ENCODE results near the gene SCG3.

Gene SCG3

GRCh38 chr15:51731549-51732267 lies 50.4 kb downstream of the SCG3 start:
- 42% methylated on average over 5 of the region's 5 CpGs for whole genome bisulfite sequencing
- Histone ChIP-seq H3K36me3 (ENCODE audit: control insufficient read depth in 1 of 2, insufficient read depth in 2 of 2, low read depth in 1 of 2, low read length in 2 of 2) (no peaks in the 10 kb centered on the region), H2BK12ac (ENCODE audit: low read length in 2 of 2) (peak overlapping the region; percentile 51 to 96), H3K27ac (ENCODE audit: low read length, poor library complexity, severe bottlenecking) (no peak overlapping the region), H2AK5ac (ENCODE audit: low read length, severe bottlenecking) (no peak overlapping the region), H2BK15ac (ENCODE audit: low read depth, poor library complexity, severe bottlenecking) (peak overlapping the region; percentile 15), H2BK5ac (ENCODE audit: low read depth, low read length, poor library complexity, severe bottlenecking) (no peak overlapping the region), H4K91ac (ENCODE audit: low read length) (peak overlapping the region; percentile 83), H3K27me3 (ENCODE audit: control insufficient read depth in 1 of 2, insufficient read depth in 1 of 2, low read length in 2 of 2) (peaks cover 0 to 11% of the 10 kb centered on the region in 2 experiments), H3K23ac (ENCODE audit: low read length in 2 of 2) (no peak overlapping the region), H3K9ac (ENCODE audit: low read length) (peak overlapping the region; percentile 18), H3K4me1 (ENCODE audit: control insufficient read depth, insufficient read depth, low read depth, low read length) (peaks cover 5% of the 10 kb centered on the region), H3K4ac (ENCODE audit: low read depth in 1 of 2, low read length in 2 of 2) (peak overlapping the region; percentile 70 to 79), H3K18ac (ENCODE audit: low read depth in 1 of 2, low read length in 2 of 2) (peak overlapping the region; percentile 73 to 78), H3K4me3 (ENCODE audit: insufficient read depth in 1 of 2, low read depth in 1 of 2, low read length in 2 of 2) (peak overlapping the region in 1 of 2 experiments; percentile 42), H3K9me3 (ENCODE audit: control insufficient read depth, low read length) (no peaks in the 10 kb centered on the region), H4K8ac (ENCODE audit: low read length) (peak overlapping the region; percentile 76), H3K79me1 (replicated peaks; ENCODE audit: low read length, poor library complexity, severe bottlenecking) (no peaks in the 10 kb centered on the region), H2AFZ (ENCODE audit: low read depth, low read length) (no peak overlapping the region), H3K14ac (ENCODE audit: low read length in 2 of 2) (no peak overlapping the region), H2BK120ac (ENCODE audit: low read depth, low read length) (peak overlapping the region; percentile 56), H3K4me2 (ENCODE audit: low read length, poor library complexity, severe bottlenecking) (no peak overlapping the region)
- DNase-seq: peak; percentile 95

GRCh38 chr15:51732646-51733045 lies 51.3 kb downstream of the SCG3 start:
- H3K4me1 ChIP-seq (ENCODE audit: control insufficient read depth, insufficient read depth, low read depth, low read length): peaks cover 11% of the 10 kb centered on the region
- no peaks in the 10 kb centered on the region for H3K9me3 ChIP-seq (ENCODE audit: control insufficient read depth, low read length)
- peaks cover 0 to 13% of the 10 kb centered on the region in 2 experiments for H3K27me3 ChIP-seq (ENCODE audit: control insufficient read depth in 1 of 2, insufficient read depth in 1 of 2, low read length in 2 of 2)
- H3K36me3 ChIP-seq (ENCODE audit: control insufficient read depth in 1 of 2, insufficient read depth in 2 of 2, low read depth in 1 of 2, low read length in 2 of 2): peaks cover 0 to 2% of the 10 kb centered on the region in 2 experiments
- H4K91ac ChIP-seq (ENCODE audit: low read length): peak overlapping the region; percentile 59
- no peaks in the 10 kb centered on the region for H3K79me1 ChIP-seq (replicated peaks; ENCODE audit: low read length, poor library complexity, severe bottlenecking)
- no peak overlapping the region for H2AFZ ChIP-seq (ENCODE audit: low read depth, low read length)
- H2BK5ac ChIP-seq (ENCODE audit: low read depth, low read length, poor library complexity, severe bottlenecking): no peak overlapping the region
- 95% methylated on average over 2 of the region's 2 CpGs for WGBS
- H2AK5ac ChIP-seq (ENCODE audit: low read length, severe bottlenecking): no peak overlapping the region
- H3K9ac ChIP-seq (ENCODE audit: low read length): no peak overlapping the region
- H3K4ac ChIP-seq (ENCODE audit: low read depth in 1 of 2, low read length in 2 of 2): peak overlapping the region in 1 of 2 experiments; percentile 49
- peak overlapping the region; percentile 86 for H2BK15ac ChIP-seq (ENCODE audit: low read depth, poor library complexity, severe bottlenecking)
- H3K4me3 ChIP-seq (ENCODE audit: insufficient read depth in 1 of 2, low read depth in 1 of 2, low read length in 2 of 2): no peak overlapping the region
- H2BK120ac ChIP-seq (ENCODE audit: low read depth, low read length): no peak overlapping the region
- H3K27ac ChIP-seq (ENCODE audit: low read length, poor library complexity, severe bottlenecking): no peak overlapping the region
- peak overlapping the region in 1 of 2 experiments; percentile 34 for H3K18ac ChIP-seq (ENCODE audit: low read depth in 1 of 2, low read length in 2 of 2)
- peak overlapping the region; percentile 48 for H4K8ac ChIP-seq (ENCODE audit: low read length)
- no peak for DNase-seq
- H3K23ac ChIP-seq (ENCODE audit: low read length in 2 of 2): no peak overlapping the region
- peak overlapping the region in 1 of 2 experiments; percentile 64 for H3K14ac ChIP-seq (ENCODE audit: low read length in 2 of 2)
- H2BK12ac ChIP-seq (ENCODE audit: low read length in 2 of 2): peak overlapping the region; percentile 37 to 82
- no peak overlapping the region for H3K4me2 ChIP-seq (ENCODE audit: low read length, poor library complexity, severe bottlenecking)

- Histone ChIP-seq H3K23ac (ENCODE audit: low read length in 2 of 2) (no peak overlapping the region), H4K91ac (ENCODE audit: low read length) (no peak overlapping the region), H3K4me1 (ENCODE audit: control insufficient read depth, insufficient read depth, low read depth, low read length) (peaks cover 15% of the 10 kb centered on the region), H3K27ac (ENCODE audit: low read length, poor library complexity, severe bottlenecking) (no peak overlapping the region), H3K79me1 (replicated peaks; ENCODE audit: low read length, poor library complexity, severe bottlenecking) (no peaks in the 10 kb centered on the region), H2BK5ac (ENCODE audit: low read depth, low read length, poor library complexity, severe bottlenecking) (no peak overlapping the region), H3K27me3 (ENCODE audit: control insufficient read depth in 1 of 2, insufficient read depth in 1 of 2, low read length in 2 of 2) (peaks cover 0 to 21% of the 10 kb centered on the region in 2 experiments), H4K8ac (ENCODE audit: low read length) (no peak overlapping the region), H2BK12ac (ENCODE audit: low read length in 2 of 2) (no peak overlapping the region), H3K4me3 (ENCODE audit: insufficient read depth in 1 of 2, low read depth in 1 of 2, low read length in 2 of 2) (no peak overlapping the region), H3K14ac (ENCODE audit: low read length in 2 of 2) (no peak overlapping the region), H2BK15ac (ENCODE audit: low read depth, poor library complexity, severe bottlenecking) (no peak overlapping the region), H3K4me2 (ENCODE audit: low read length, poor library complexity, severe bottlenecking) (no peak overlapping the region), H2AFZ (ENCODE audit: low read depth, low read length) (no peak overlapping the region), H2BK120ac (ENCODE audit: low read depth, low read length) (no peak overlapping the region), H3K9me3 (ENCODE audit: control insufficient read depth, low read length) (no peaks in the 10 kb centered on the region), H3K18ac (ENCODE audit: low read depth in 1 of 2, low read length in 2 of 2) (no peak overlapping the region), H2AK5ac (ENCODE audit: low read length, severe bottlenecking) (no peak overlapping the region), H3K36me3 (ENCODE audit: control insufficient read depth in 1 of 2, insufficient read depth in 2 of 2, low read depth in 1 of 2, low read length in 2 of 2) (peaks cover 0 to 2% of the 10 kb centered on the region in 2 experiments), H3K9ac (ENCODE audit: low read length) (no peak overlapping the region), H3K4ac (ENCODE audit: low read depth in 1 of 2, low read length in 2 of 2) (no peak overlapping the region)
- DNase-seq: no peak
- 73% methylated on average over 3 of the region's 5 CpGs for WGBS
Observed at GRCh38 chr15:51735228-51736010, 54.1 kb downstream of the SCG3 start.

GRCh38 chr15:51736069-51736468 lies 54.8 kb downstream of the SCG3 start:
- no peak overlapping the region for H2BK120ac ChIP-seq (ENCODE audit: low read depth, low read length)
- H4K91ac ChIP-seq (ENCODE audit: low read length): no peak overlapping the region
- no peak overlapping the region for H3K4me2 ChIP-seq (ENCODE audit: low read length, poor library complexity, severe bottlenecking)
- no peak overlapping the region for H2AFZ ChIP-seq (ENCODE audit: low read depth, low read length)
- peak overlapping the region in 1 of 2 experiments; percentile 84 for H3K4me3 ChIP-seq (ENCODE audit: insufficient read depth in 1 of 2, low read depth in 1 of 2, low read length in 2 of 2)
- H3K4me1 ChIP-seq (ENCODE audit: control insufficient read depth, insufficient read depth, low read depth, low read length): peaks cover 15% of the 10 kb centered on the region
- no peak overlapping the region for H3K27ac ChIP-seq (ENCODE audit: low read length, poor library complexity, severe bottlenecking)
- H2AK5ac ChIP-seq (ENCODE audit: low read length, severe bottlenecking): no peak overlapping the region
- H3K23ac ChIP-seq (ENCODE audit: low read length in 2 of 2): no peak overlapping the region
- no peaks in the 10 kb centered on the region for H3K79me1 ChIP-seq (replicated peaks; ENCODE audit: low read length, poor library complexity, severe bottlenecking)
- H3K27me3 ChIP-seq (ENCODE audit: control insufficient read depth in 1 of 2, insufficient read depth in 1 of 2, low read length in 2 of 2): peaks cover 0 to 21% of the 10 kb centered on the region in 2 experiments
- H2BK15ac ChIP-seq (ENCODE audit: low read depth, poor library complexity, severe bottlenecking): no peak overlapping the region
- DNase-seq: peak; percentile 38
- H3K18ac ChIP-seq (ENCODE audit: low read depth in 1 of 2, low read length in 2 of 2): no peak overlapping the region
- H2BK12ac ChIP-seq (ENCODE audit: low read length in 2 of 2): peak overlapping the region in 1 of 2 experiments; percentile 18
- no peaks in the 10 kb centered on the region for H3K9me3 ChIP-seq (ENCODE audit: control insufficient read depth, low read length)
- peaks cover 0 to 2% of the 10 kb centered on the region in 2 experiments for H3K36me3 ChIP-seq (ENCODE audit: control insufficient read depth in 1 of 2, insufficient read depth in 2 of 2, low read depth in 1 of 2, low read length in 2 of 2)
- WGBS: 100% methylated on average over 2 of the region's 3 CpGs
- no peak overlapping the region for H2BK5ac ChIP-seq (ENCODE audit: low read depth, low read length, poor library complexity, severe bottlenecking)
- H3K9ac ChIP-seq (ENCODE audit: low read length): peak overlapping the region; percentile 70
- H3K14ac ChIP-seq (ENCODE audit: low read length in 2 of 2): no peak overlapping the region
- H4K8ac ChIP-seq (ENCODE audit: low read length): no peak overlapping the region
- H3K4ac ChIP-seq (ENCODE audit: low read depth in 1 of 2, low read length in 2 of 2): no peak overlapping the region

Data from mesenchymal stem cell (in vitro differentiated cells and primary cell).